Measurements from ENCODE around the gene CT47C1. TPM values are rescaled to one million over a fixed set of nuclear protein-coding genes. Genes with fewer than 3 reads are reported as not detected.

The CT47C1 gene
- total and polyA plus RNA-seq, 2 of the 8 experiments (the other 6 are each of a cell fraction or from before 2014, with no cell fraction given) = not detected

- TF ChIP-seq TAF7 (optimal IDR thresholded peaks at IDR 0.05; ENCODE audit: borderline replicate concordance, low read depth, low read length) (no peak), TBP (IDR thresholded peaks at IDR 0.05; ENCODE audit: low read depth, low read length) (no peak), CEBPB (IDR thresholded peaks at IDR 0.05; ENCODE audit: low read depth, low read length) (no peak), RXRA (IDR thresholded peaks at IDR 0.05; ENCODE audit: insufficient read depth, low read depth, low read length) (no peak)
These were observed 31.6 kb upstream of the CT47C1 start (continued) for GRCh38 chrX:119041175-119041574.
